ENCODE measurements around the gene ZNF197.
"Not testable (repeated sequence)": the region's sequence is repeated elsewhere in the genome, so short reads cannot be mapped to it uniquely, and the experiment has no call there.

The ZNF197 gene

GRCh38 chr3:44666346-44666745 is 41.5 kb downstream of the ZNF197 start:
- Histone ChIP-seq H3K27me3 (ENCODE audit: control insufficient read depth, insufficient read depth, low read length) (no peaks in the 10 kb centered on the region), H3K4me2 (ENCODE audit: low read length) (no peak overlapping the region), H3K36me3 (ENCODE audit: insufficient read depth, low read length) (peaks cover 8% of the 10 kb centered on the region), H3K9ac (ENCODE audit: low read depth, low read length) (no peak overlapping the region), H3K4me3 (ENCODE audit: low read length) (no peak overlapping the region), H3K4me1 (ENCODE audit: control insufficient read depth, insufficient read depth, low read length) (peaks cover 11% of the 10 kb centered on the region), H3K9me3 (replicated peaks; ENCODE audit: low read length) (no peaks in the 10 kb centered on the region)

- H3K9ac ChIP-seq (ENCODE audit: low read depth, low read length) = no peak overlapping the region
- no peaks in the 10 kb centered on the region for H3K36me3 ChIP-seq (ENCODE audit: insufficient read depth, low read length)
- peaks cover 11% of the 10 kb centered on the region for H3K4me1 ChIP-seq (ENCODE audit: control insufficient read depth, insufficient read depth, low read length)
- no peak overlapping the region for H3K4me3 ChIP-seq (ENCODE audit: low read length)
- H3K27me3 ChIP-seq (ENCODE audit: control insufficient read depth, insufficient read depth, low read length) = no peaks in the 10 kb centered on the region
- no peaks in the 10 kb centered on the region for H3K9me3 ChIP-seq (replicated peaks; ENCODE audit: low read length)
- H3K4me2 ChIP-seq (ENCODE audit: low read length) = no peak overlapping the region
Observed at GRCh38 chr3:44669760-44670159, 44.9 kb downstream of the ZNF197 start.

- not testable (repeated sequence) for H3K27me3 ChIP-seq (ENCODE audit: control insufficient read depth, insufficient read depth, low read length); H3K4me1 ChIP-seq (ENCODE audit: control insufficient read depth, insufficient read depth, low read length); H3K4me2 ChIP-seq (ENCODE audit: low read length); H3K9ac ChIP-seq (ENCODE audit: low read depth, low read length); H3K4me3 ChIP-seq (ENCODE audit: low read length); H3K36me3 ChIP-seq (ENCODE audit: insufficient read depth, low read length); H3K9me3 ChIP-seq (replicated peaks; ENCODE audit: low read length)
Observed at GRCh38 chr3:44673466-44673865, 48.6 kb downstream of the ZNF197 start.

GRCh38 chr3:44674211-44674610 is 49.4 kb downstream of the ZNF197 start:
- Histone ChIP-seq H3K4me2 (ENCODE audit: low read length) (no peak overlapping the region), H3K27me3 (ENCODE audit: control insufficient read depth, insufficient read depth, low read length) (no peaks in the 10 kb centered on the region), H3K36me3 (ENCODE audit: insufficient read depth, low read length) (no peaks in the 10 kb centered on the region), H3K9ac (ENCODE audit: low read depth, low read length) (no peak overlapping the region), H3K9me3 (replicated peaks; ENCODE audit: low read length) (no peaks in the 10 kb centered on the region), H3K4me1 (ENCODE audit: control insufficient read depth, insufficient read depth, low read length) (no peaks in the 10 kb centered on the region), H3K4me3 (ENCODE audit: low read length) (no peak overlapping the region)

- H3K9ac ChIP-seq (ENCODE audit: low read depth, low read length) = no peak overlapping the region
- H3K4me1 ChIP-seq (ENCODE audit: control insufficient read depth, insufficient read depth, low read length) = peaks cover 14% of the 10 kb centered on the region
- no peak overlapping the region for H3K4me3 ChIP-seq (ENCODE audit: low read length)
Observed at GRCh38 chr3:44678480-44679116, 53.8 kb downstream of the ZNF197 start.

GRCh38 chr3:44680921-44681455 is 56.2 kb downstream of the ZNF197 start:
- Histone ChIP-seq H3K4me2 (ENCODE audit: low read length) (no peak overlapping the region), H3K36me3 (ENCODE audit: insufficient read depth, low read length) (peaks cover 8% of the 10 kb centered on the region), H3K4me1 (ENCODE audit: control insufficient read depth, insufficient read depth, low read length) (peaks cover 23% of the 10 kb centered on the region), H3K27me3 (ENCODE audit: control insufficient read depth, insufficient read depth, low read length) (no peaks in the 10 kb centered on the region), H3K9me3 (replicated peaks; ENCODE audit: low read length) (peaks cover 13% of the 10 kb centered on the region), H3K4me3 (ENCODE audit: low read length) (no peak overlapping the region), H3K9ac (ENCODE audit: low read depth, low read length) (no peak overlapping the region)

More at GRCh38 chr3:44678480-44679116, 53.8 kb downstream of the ZNF197 start:
- Histone ChIP-seq H3K36me3 (ENCODE audit: insufficient read depth, low read length) (no peaks in the 10 kb centered on the region), H3K4me2 (ENCODE audit: low read length) (no peak overlapping the region), H3K27me3 (ENCODE audit: control insufficient read depth, insufficient read depth, low read length) (no peaks in the 10 kb centered on the region), H3K9me3 (replicated peaks; ENCODE audit: low read length) (no peaks in the 10 kb centered on the region)

- Histone ChIP-seq H3K27me3 (ENCODE audit: control insufficient read depth, insufficient read depth, low read length) (no peaks in the 10 kb centered on the region), H3K36me3 (ENCODE audit: insufficient read depth, low read length) (peaks cover 8% of the 10 kb centered on the region), H3K4me2 (ENCODE audit: low read length) (no peak overlapping the region), H3K9me3 (replicated peaks; ENCODE audit: low read length) (peaks cover 13% of the 10 kb centered on the region), H3K9ac (ENCODE audit: low read depth, low read length) (peak overlapping the region; percentile 18), H3K4me3 (ENCODE audit: low read length) (no peak overlapping the region), H3K4me1 (ENCODE audit: control insufficient read depth, insufficient read depth, low read length) (peaks cover 23% of the 10 kb centered on the region)
Observed at GRCh38 chr3:44682182-44682896, 57.5 kb downstream of the ZNF197 start.

GRCh38 chr3:44685128-44685800 is 60.4 kb downstream of the ZNF197 start:
- Histone ChIP-seq H3K9me3 (replicated peaks; ENCODE audit: low read length) (peaks cover 13% of the 10 kb centered on the region), H3K36me3 (ENCODE audit: insufficient read depth, low read length) (peaks cover 8% of the 10 kb centered on the region), H3K27me3 (ENCODE audit: control insufficient read depth, insufficient read depth, low read length) (no peaks in the 10 kb centered on the region), H3K4me2 (ENCODE audit: low read length) (peak overlapping the region; percentile 76), H3K4me1 (ENCODE audit: control insufficient read depth, insufficient read depth, low read length) (peaks cover 23% of the 10 kb centered on the region), H3K9ac (ENCODE audit: low read depth, low read length) (peak overlapping the region; percentile 80), H3K4me3 (ENCODE audit: low read length) (peak overlapping the region; percentile 75)

GRCh38 chr3:44687898-44688297 is 63.1 kb downstream of the ZNF197 start:
- Histone ChIP-seq H3K9ac (ENCODE audit: low read depth, low read length) (no peak overlapping the region), H3K36me3 (ENCODE audit: insufficient read depth, low read length) (peaks cover 8% of the 10 kb centered on the region), H3K4me2 (ENCODE audit: low read length) (no peak overlapping the region), H3K9me3 (replicated peaks; ENCODE audit: low read length) (peaks cover 13% of the 10 kb centered on the region), H3K27me3 (ENCODE audit: control insufficient read depth, insufficient read depth, low read length) (no peaks in the 10 kb centered on the region), H3K4me1 (ENCODE audit: control insufficient read depth, insufficient read depth, low read length) (peaks cover 12% of the 10 kb centered on the region), H3K4me3 (ENCODE audit: low read length) (no peak overlapping the region)
